Endodermal cell (in vitro differentiated cells): ENCODE data around the gene MYLK4. TPM values are rescaled to one million over a fixed set of nuclear protein-coding genes. Genes with fewer than 3 reads are reported as not detected.

ENCODE experiments used
- DNase-seq: peaks from one replicate; pipeline ENCODE4 v3.0.0-alpha.2; 2017
- H3K27ac ChIP-seq: 2 replicates; pipeline ENCODE4 v1.5.1; 2013; ENCODE audit warnings: mild to moderate bottlenecking, low read depth, low read length, moderate library complexity
- H3K27me3 ChIP-seq: 2 replicates; pipeline ENCODE4 v1.6.1; 2013; ENCODE audit warnings: mild to moderate bottlenecking, low read length, moderate library complexity; ENCODE audit not compliant: insufficient read depth, control insufficient read depth, poor library complexity, severe bottlenecking
- H3K36me3 ChIP-seq: 2 replicates; pipeline ENCODE4 v1.7.0; 2013; ENCODE audit warnings: mild to moderate bottlenecking, low read length, moderate library complexity; ENCODE audit not compliant: control insufficient read depth, insufficient read depth
- H3K4me1 ChIP-seq: one replicate; pipeline ENCODE4 v1.7.0; 2013; ENCODE audit warnings: low read length; ENCODE audit not compliant: control insufficient read depth, insufficient read depth
- H3K4me3 ChIP-seq: 2 replicates; pipeline ENCODE4 v1.5.1; 2013; ENCODE audit warnings: mild to moderate bottlenecking, low read length, moderate library complexity
- H3K9ac ChIP-seq: 2 replicates; pipeline ENCODE4 v1.6.1; 2013; ENCODE audit warnings: mild to moderate bottlenecking, low read length, moderate library complexity; ENCODE audit not compliant: poor library complexity, severe bottlenecking; ENCODE audit errors: extremely low read depth
- H3K9me3 ChIP-seq: 2 replicates; pipeline ENCODE4 v1.6.1; 2013; ENCODE audit warnings: mild to moderate bottlenecking, low read length, moderate library complexity; ENCODE audit not compliant: control insufficient read depth
- H3K27ac Mint-ChIP-seq: 2 replicates; pipeline ENCODE4 v1.8.0; 2020; ENCODE audit warnings: mixed read lengths
- H3K27me3 Mint-ChIP-seq: 2 replicates; pipeline ENCODE4 v1.8.0; 2021; ENCODE audit warnings: mild to moderate bottlenecking, mixed read lengths; ENCODE audit not compliant: insufficient read depth
- H3K36me3 Mint-ChIP-seq: 2 replicates; pipeline ENCODE4 v1.8.0; 2020; ENCODE audit warnings: low read depth, mixed read lengths
- H3K4me1 Mint-ChIP-seq: 2 replicates; pipeline ENCODE4 v1.8.0; 2020; ENCODE audit warnings: mixed read lengths
- H3K4me3 Mint-ChIP-seq: 2 replicates; pipeline ENCODE4 v1.8.0; 2020; ENCODE audit warnings: mild to moderate bottlenecking, moderate library complexity, mixed read lengths
- H3K9me3 Mint-ChIP-seq: 2 replicates; pipeline ENCODE4 v1.8.0; 2020; ENCODE audit warnings: mild to moderate bottlenecking, mixed read lengths
- CTCF ChIP-seq: fragments of 200-600 bp; sonication (generic); conservative IDR thresholded peaks from 2 replicates; pipeline ENCODE4 v1.5.0; 2021; ENCODE audit warnings: antibody characterized with exemption, mild to moderate bottlenecking
- WGBS, 2 experiments: methylation state at CpG; one replicate each; pipeline versions ENCODE4 v1.1.5 to v1.1.7; 2013; ENCODE audit warnings: missing lambda C conversion rate in 2 of 2, mixed read lengths in 1 of 2; ENCODE audit not compliant: insufficient coverage in 1 of 2, insufficient read length in 1 of 2; 5-methylcytosine and 5-hydroxymethylcytosine counted together
- total RNA-seq, 2 donors: library from RNA; stranded (reverse); fragmentation: NEBNext Ultra II Directional in 1 of 2; extraction: Animal tissue kit (Norgen Biotek cat#: 25700) in 1 of 2; gene quantifications; 2 replicates in 1 of 2; 3 replicates in 1 of 2; pipeline ENCODE4 v1.2.1, GENCODE V29; 2021

MYLK4 gene
- total RNA-seq, 2 donors from 2014 or later = 0.18 to 0.20 TPM

GRCh38 chr6:2624177-2624576 is 126.5 kb downstream of the MYLK4 start:
- Mint-ChIP-seq H3K27me3 (peaks cover 2% of the 10 kb centered on the region), H3K27ac (no peak overlapping the region), H3K4me3 (no peak overlapping the region), H3K4me1 (no peaks in the 10 kb centered on the region), H3K36me3 (no peaks in the 10 kb centered on the region), H3K9me3 (no peaks in the 10 kb centered on the region)
- no peaks in the 10 kb centered on the region for H3K27me3 ChIP-seq
- no peak overlapping the region for H3K9ac ChIP-seq
- no peak overlapping the region for H3K27ac ChIP-seq
- H3K36me3 ChIP-seq = no peaks in the 10 kb centered on the region
- no peak for TF ChIP-seq CTCF
- no peaks in the 10 kb centered on the region for H3K4me1 ChIP-seq
- WGBS, 2 experiments = 90 to 91% methylated on average over 11 to 12 of the region's 12 CpGs
- DNase-seq = no peak
- no peak overlapping the region for H3K4me3 ChIP-seq
- H3K9me3 ChIP-seq = no peaks in the 10 kb centered on the region

GRCh38 chr6:2623295-2623694 is 127.4 kb downstream of the MYLK4 start:
- Histone ChIP-seq H3K9me3 (no peaks in the 10 kb centered on the region), H3K9ac (no peak overlapping the region), H3K27ac (no peak overlapping the region), H3K27me3 (no peaks in the 10 kb centered on the region), H3K36me3 (no peaks in the 10 kb centered on the region), H3K4me1 (no peaks in the 10 kb centered on the region), H3K4me3 (no peak overlapping the region)
- H3K36me3 Mint-ChIP-seq = no peaks in the 10 kb centered on the region
- no peaks in the 10 kb centered on the region for H3K9me3 Mint-ChIP-seq
- peaks cover 2% of the 10 kb centered on the region for H3K27me3 Mint-ChIP-seq
- no peaks in the 10 kb centered on the region for H3K4me1 Mint-ChIP-seq
- no peak overlapping the region for H3K4me3 Mint-ChIP-seq
- H3K27ac Mint-ChIP-seq = no peak overlapping the region
- WGBS, 2 experiments = 86 to 88% methylated on average over 5 to 10 of the region's 10 CpGs
- TF ChIP-seq CTCF = no peak
- DNase-seq = no peak

- Mint-ChIP-seq H3K27ac (no peak overlapping the region), H3K9me3 (no peaks in the 10 kb centered on the region), H3K27me3 (no peaks in the 10 kb centered on the region), H3K4me1 (no peaks in the 10 kb centered on the region), H3K4me3 (no peak overlapping the region), H3K36me3 (no peaks in the 10 kb centered on the region)
- H3K9ac ChIP-seq = no peak overlapping the region
- no peak overlapping the region for H3K4me3 ChIP-seq
- peak; percentile 43 for TF ChIP-seq CTCF
- no peak for DNase-seq
- H3K9me3 ChIP-seq = no peaks in the 10 kb centered on the region
- H3K4me1 ChIP-seq = no peaks in the 10 kb centered on the region
- H3K27me3 ChIP-seq = no peaks in the 10 kb centered on the region
- 90 to 92% methylated on average over 6 to 11 of the region's 11 CpGs for WGBS, 2 experiments
- H3K27ac ChIP-seq = no peak overlapping the region
- no peaks in the 10 kb centered on the region for H3K36me3 ChIP-seq
Observed at GRCh38 chr6:2622671-2623070, 128.1 kb downstream of the MYLK4 start.
